Lower leg skin (tissue), 3 donors: ENCODE data around the gene CIB1.

Source experiments
- POLR2A ChIP-seq, 2 donors: fragments of 450-650 bp; IDR thresholded peaks; one replicate each; pipeline ENCODE4 v1.6.1; 2016 to 2017; ENCODE audit warnings: antibody characterized with exemption in 2 of 2, mild to moderate bottlenecking in 1 of 2, moderate library complexity in 1 of 2
- TF ChIP-seq, protein P1 (sequence below), 3 donors: fragments of 450-650 bp; IDR thresholded peaks; one replicate each; pipeline ENCODE4 v1.5.1; 2016; ENCODE audit warnings: antibody characterized with exemption in 3 of 3, mild to moderate bottlenecking in 3 of 3, moderate library complexity in 2 of 3

DNA sequence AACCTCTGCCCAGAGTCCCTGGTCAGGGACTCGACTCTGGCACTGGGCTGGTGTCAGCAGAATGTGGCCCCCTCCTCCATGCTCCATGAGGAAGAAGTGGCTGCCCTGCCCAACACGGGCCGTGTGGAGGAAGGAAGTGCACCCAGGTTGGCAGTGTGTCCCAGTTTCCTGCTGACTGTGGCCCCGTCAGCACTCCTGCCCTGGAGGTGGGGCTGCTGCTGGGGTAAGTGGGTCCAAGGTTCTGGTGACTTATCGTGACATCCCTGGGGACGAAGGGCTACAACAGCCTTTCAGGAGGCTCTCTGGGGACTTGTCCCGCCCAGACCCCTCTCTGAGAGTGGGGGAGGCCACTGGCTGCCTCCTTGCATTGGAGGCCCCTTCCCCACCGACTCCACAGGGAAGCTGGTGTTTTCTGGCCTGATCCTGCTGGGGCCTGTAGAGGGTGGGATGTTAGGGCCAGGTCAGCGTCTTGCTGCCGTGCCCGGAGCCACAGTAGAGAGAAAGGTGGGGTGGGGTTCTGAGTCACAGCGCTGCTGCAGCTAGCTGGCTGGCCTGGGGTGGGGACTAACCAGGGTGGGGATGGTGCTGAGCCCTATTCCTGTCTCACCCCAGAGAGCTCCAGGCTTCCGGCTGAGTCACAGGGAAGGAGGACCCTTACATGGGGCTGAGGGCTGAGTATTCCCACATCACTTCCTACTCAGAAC is 22.1 kb downstream of the CIB1 start:
- TF ChIP-seq, protein P1, sequence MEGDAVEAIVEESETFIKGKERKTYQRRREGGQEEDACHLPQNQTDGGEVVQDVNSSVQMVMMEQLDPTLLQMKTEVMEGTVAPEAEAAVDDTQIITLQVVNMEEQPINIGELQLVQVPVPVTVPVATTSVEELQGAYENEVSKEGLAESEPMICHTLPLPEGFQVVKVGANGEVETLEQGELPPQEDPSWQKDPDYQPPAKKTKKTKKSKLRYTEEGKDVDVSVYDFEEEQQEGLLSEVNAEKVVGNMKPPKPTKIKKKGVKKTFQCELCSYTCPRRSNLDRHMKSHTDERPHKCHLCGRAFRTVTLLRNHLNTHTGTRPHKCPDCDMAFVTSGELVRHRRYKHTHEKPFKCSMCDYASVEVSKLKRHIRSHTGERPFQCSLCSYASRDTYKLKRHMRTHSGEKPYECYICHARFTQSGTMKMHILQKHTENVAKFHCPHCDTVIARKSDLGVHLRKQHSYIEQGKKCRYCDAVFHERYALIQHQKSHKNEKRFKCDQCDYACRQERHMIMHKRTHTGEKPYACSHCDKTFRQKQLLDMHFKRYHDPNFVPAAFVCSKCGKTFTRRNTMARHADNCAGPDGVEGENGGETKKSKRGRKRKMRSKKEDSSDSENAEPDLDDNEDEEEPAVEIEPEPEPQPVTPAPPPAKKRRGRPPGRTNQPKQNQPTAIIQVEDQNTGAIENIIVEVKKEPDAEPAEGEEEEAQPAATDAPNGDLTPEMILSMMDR (IDR thresholded peaks at IDR 0.05), result no peak
- TF ChIP-seq POLR2A (IDR thresholded peaks at IDR 0.05), result no peak
